Ovary (tissue), 3 donors: ENCODE data around the gene SLC22A14.
"Not testable (repeated sequence)": the region's sequence is repeated elsewhere in the genome, so short reads cannot be mapped to it uniquely, and the experiment has no call there.

Experiments used
- CTCF ChIP-seq, 3 donors: fragments of 450-650 bp in 2 of 3; fragments of 200-600 bp in 1 of 3; IDR thresholded peaks; one replicate each; pipeline versions ENCODE4 v1.5.1 to v1.8.0; 2016 to 2022; ENCODE audit warnings: antibody characterized with exemption in 3 of 3, mild to moderate bottlenecking in 1 of 3
- POLR2A ChIP-seq: fragments of 450-650 bp; IDR thresholded peaks from one replicate; pipeline ENCODE4 v1.6.1; 2017; ENCODE audit warnings: antibody characterized with exemption, mild to moderate bottlenecking, moderate library complexity
- donor health status: DM: no; HTN: no; CAD: no.

- not testable (repeated sequence) for TF ChIP-seq CTCF (IDR thresholded peaks at IDR 0.05); POLR2A
Observed at GRCh38 chr3:38289286-38290217, 7.5 kb downstream of the SLC22A14 start.
